ENCODE measurements around the gene NECAB2. TPM values are rescaled to one million over a fixed set of nuclear protein-coding genes. Genes with fewer than 3 reads are reported as not detected.

Gene NECAB2
- total RNA-seq, 1 donor from 2014 or later = 1.2 TPM

DNA sequence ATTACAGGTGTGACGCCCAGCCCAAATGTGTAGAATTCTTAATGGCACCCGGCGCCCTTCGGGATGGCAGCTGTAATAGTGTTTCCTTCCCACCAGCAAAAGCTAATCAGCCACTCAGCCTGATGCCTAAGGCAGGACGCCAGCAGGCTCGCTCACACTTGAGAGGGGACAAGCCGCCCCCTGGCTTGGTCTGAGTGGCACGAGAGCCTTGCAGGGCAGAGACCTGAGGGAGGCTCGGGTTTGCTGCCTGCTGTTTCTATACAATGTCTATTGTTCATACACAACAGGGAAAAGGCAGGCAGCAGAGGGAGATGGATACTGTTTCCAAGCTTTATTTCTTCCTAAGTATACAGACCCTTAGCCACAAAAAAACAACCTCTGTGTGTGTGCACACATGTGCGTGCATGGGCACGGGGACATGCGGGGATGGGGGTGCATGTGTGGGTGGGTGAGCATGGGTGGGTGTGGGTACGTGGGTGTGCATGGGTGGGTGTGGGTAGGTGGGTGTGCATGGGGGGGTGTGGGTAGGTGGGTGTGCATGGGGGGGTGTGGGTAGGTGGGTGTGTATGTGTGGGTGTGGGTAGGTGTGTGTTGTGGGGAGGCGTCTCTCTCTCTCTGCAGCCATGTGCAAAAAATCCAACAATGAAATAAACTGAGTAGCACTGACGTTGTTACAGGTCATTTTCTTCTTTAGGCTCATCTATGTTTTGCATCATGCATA lies 64.6 kb downstream of the NECAB2 start:
- Mint-ChIP-seq H3K9me3 (ENCODE audit: unreplicated experiment) (no peaks in the 10 kb centered on the region), H3K4me1 (ENCODE audit: unreplicated experiment) (peaks cover 3% of the 10 kb centered on the region), H3K27me3 (ENCODE audit: unreplicated experiment) (peaks cover 4% of the 10 kb centered on the region), H3K27ac (ENCODE audit: unreplicated experiment) (no peak overlapping the region), H3K4me3 (ENCODE audit: unreplicated experiment) (no peak overlapping the region), H3K36me3 (ENCODE audit: low read depth, unreplicated experiment) (no peaks in the 10 kb centered on the region)
- TF ChIP-seq, protein P1, sequence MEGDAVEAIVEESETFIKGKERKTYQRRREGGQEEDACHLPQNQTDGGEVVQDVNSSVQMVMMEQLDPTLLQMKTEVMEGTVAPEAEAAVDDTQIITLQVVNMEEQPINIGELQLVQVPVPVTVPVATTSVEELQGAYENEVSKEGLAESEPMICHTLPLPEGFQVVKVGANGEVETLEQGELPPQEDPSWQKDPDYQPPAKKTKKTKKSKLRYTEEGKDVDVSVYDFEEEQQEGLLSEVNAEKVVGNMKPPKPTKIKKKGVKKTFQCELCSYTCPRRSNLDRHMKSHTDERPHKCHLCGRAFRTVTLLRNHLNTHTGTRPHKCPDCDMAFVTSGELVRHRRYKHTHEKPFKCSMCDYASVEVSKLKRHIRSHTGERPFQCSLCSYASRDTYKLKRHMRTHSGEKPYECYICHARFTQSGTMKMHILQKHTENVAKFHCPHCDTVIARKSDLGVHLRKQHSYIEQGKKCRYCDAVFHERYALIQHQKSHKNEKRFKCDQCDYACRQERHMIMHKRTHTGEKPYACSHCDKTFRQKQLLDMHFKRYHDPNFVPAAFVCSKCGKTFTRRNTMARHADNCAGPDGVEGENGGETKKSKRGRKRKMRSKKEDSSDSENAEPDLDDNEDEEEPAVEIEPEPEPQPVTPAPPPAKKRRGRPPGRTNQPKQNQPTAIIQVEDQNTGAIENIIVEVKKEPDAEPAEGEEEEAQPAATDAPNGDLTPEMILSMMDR (IDR thresholded peaks at IDR 0.05; ENCODE audit: unreplicated experiment) = no peak
- DNase-seq (ENCODE audit: low spot score) = no peak

DNA sequence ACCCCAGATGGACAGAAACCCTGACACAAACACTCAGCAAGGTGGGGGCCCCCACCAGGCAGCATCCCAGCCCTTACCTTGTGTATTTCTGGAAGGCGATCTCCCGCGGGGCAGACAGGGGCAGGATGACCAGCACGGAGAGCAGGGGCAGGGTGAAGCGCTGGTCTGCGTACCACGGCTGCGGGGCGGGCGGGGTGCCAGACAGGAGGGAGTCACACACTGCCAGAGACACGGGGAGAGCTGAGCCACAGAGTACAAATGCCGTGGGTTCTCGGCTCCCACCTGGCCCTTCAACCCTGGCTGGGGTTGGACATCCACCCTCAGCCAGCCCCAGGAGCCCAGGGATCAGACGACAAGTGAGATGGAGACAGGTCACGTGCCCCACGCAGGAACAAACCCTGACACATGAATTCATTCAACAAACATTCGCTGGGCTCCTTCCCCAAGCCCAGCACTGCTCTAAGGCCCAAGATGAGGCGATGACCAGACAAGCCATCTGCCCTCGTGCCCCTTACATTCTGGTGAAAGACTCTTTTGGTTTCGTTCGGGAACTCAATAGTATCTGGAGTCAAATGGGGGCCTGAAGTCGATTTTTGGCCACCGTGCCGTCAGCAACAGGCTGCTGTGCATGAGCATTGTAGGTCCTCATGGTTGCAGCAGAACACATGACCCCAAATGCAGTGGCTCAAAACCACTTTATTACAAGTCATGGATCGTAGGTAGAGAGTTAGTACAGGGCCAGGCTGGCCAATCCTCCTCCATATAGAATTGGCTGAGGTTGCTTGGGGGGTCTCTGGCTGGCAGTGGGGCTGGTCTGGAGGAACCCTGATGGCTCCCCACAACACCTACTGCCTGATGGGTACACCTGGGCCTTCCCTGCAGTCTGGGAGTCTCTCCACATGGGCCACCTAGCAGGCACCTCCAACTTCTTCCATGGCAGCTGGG lies 65.5 kb downstream of the NECAB2 start:
- Mint-ChIP-seq H3K9me3 (ENCODE audit: unreplicated experiment) (no peaks in the 10 kb centered on the region), H3K4me1 (ENCODE audit: unreplicated experiment) (peaks cover 3% of the 10 kb centered on the region), H3K4me3 (ENCODE audit: unreplicated experiment) (no peak overlapping the region), H3K27me3 (ENCODE audit: unreplicated experiment) (peaks cover 10% of the 10 kb centered on the region), H3K36me3 (ENCODE audit: low read depth, unreplicated experiment) (no peaks in the 10 kb centered on the region), H3K27ac (ENCODE audit: unreplicated experiment) (no peak overlapping the region)
- no peak for DNase-seq (ENCODE audit: low spot score)
- TF ChIP-seq, protein P1 (IDR thresholded peaks at IDR 0.05; ENCODE audit: unreplicated experiment) = no peak

DNA sequence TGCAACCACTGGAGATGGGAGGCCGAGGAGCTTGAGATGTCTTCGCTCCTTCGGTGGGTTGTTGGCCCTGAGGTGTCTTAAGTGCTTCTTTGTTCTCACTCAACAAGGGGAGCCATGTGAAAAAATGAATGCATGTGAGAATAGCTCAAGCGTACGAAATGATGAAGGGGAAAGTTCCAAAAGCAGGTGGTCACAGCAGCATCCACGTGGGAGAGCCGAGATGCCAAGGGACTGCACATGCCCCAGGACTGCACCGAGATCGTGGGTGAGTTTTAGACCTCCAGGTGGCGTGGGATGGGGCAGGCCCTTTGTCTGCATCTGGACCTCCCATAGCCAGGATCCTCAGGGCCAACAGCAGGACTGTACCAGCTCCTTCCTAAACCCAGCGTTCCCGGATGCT lies 66.5 kb downstream of the NECAB2 start:
- Mint-ChIP-seq H3K36me3 (ENCODE audit: low read depth, unreplicated experiment) (no peaks in the 10 kb centered on the region), H3K27me3 (ENCODE audit: unreplicated experiment) (peaks cover 11% of the 10 kb centered on the region), H3K27ac (ENCODE audit: unreplicated experiment) (no peak overlapping the region), H3K4me3 (ENCODE audit: unreplicated experiment) (no peak overlapping the region), H3K4me1 (ENCODE audit: unreplicated experiment) (peaks cover 3% of the 10 kb centered on the region), H3K9me3 (ENCODE audit: unreplicated experiment) (no peaks in the 10 kb centered on the region)
- TF ChIP-seq, protein P1 (IDR thresholded peaks at IDR 0.05; ENCODE audit: unreplicated experiment) = no peak
- no peak for DNase-seq (ENCODE audit: low spot score)

DNA sequence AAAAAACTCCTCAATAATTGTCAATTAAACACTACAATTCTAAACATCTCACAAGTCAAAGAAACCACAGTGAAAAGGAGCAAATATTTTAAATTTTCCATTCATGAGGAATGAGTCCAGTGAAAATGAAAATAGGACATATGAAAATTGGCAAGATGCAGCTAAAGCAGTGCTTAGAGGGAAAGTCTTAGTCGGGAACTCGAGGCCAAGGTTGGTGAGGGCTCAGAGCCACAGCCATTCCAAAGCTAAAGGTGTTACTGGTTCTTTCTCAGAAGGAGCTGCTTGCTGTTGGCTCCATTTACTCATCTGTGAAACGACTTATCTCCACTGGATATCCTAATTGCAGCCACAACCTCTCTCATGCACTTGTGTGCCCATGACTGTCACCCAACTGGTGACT lies 68.1 kb downstream of the NECAB2 start:
- H3K4me1 Mint-ChIP-seq (ENCODE audit: unreplicated experiment) = peaks cover 3% of the 10 kb centered on the region
- TF ChIP-seq, protein P1 (IDR thresholded peaks at IDR 0.05; ENCODE audit: unreplicated experiment) = no peak
- H3K9me3 Mint-ChIP-seq (ENCODE audit: unreplicated experiment) = no peaks in the 10 kb centered on the region
- H3K27ac Mint-ChIP-seq (ENCODE audit: unreplicated experiment) = no peak overlapping the region
- peaks cover 10% of the 10 kb centered on the region for H3K27me3 Mint-ChIP-seq (ENCODE audit: unreplicated experiment)
- no peak for DNase-seq (ENCODE audit: low spot score)
- no peaks in the 10 kb centered on the region for H3K36me3 Mint-ChIP-seq (ENCODE audit: low read depth, unreplicated experiment)
- H3K4me3 Mint-ChIP-seq (ENCODE audit: unreplicated experiment) = no peak overlapping the region
